Hepatocyte (in vitro differentiated cells): ENCODE measurements around the gene ARHGAP42.

Experiments used
- EZH2 ChIP-seq: fragments of 200-600 bp; sonication (generic); IDR thresholded peaks from 2 replicates; pipeline ENCODE4 v1.6.1; 2016; ENCODE audit warnings: antibody characterized with exemption, mild to moderate bottlenecking, borderline replicate concordance
- EZH2phosphoT487 ChIP-seq: fragments of 200-600 bp; sonication (generic); IDR thresholded peaks from one replicate; pipeline ENCODE4 v1.6.1; 2018; ENCODE audit warnings: antibody characterized with exemption, mild to moderate bottlenecking, low read depth, moderate library complexity; ENCODE audit not compliant: unreplicated experiment, severe bottlenecking
- TF ChIP-seq, protein P1 (sequence below): fragments of 200-600 bp; sonication (generic); IDR thresholded peaks from 2 replicates; pipeline ENCODE4 v1.5.1; 2016; ENCODE audit warnings: antibody characterized with exemption, mild to moderate bottlenecking; ENCODE audit not compliant: poor library complexity

DNA sequence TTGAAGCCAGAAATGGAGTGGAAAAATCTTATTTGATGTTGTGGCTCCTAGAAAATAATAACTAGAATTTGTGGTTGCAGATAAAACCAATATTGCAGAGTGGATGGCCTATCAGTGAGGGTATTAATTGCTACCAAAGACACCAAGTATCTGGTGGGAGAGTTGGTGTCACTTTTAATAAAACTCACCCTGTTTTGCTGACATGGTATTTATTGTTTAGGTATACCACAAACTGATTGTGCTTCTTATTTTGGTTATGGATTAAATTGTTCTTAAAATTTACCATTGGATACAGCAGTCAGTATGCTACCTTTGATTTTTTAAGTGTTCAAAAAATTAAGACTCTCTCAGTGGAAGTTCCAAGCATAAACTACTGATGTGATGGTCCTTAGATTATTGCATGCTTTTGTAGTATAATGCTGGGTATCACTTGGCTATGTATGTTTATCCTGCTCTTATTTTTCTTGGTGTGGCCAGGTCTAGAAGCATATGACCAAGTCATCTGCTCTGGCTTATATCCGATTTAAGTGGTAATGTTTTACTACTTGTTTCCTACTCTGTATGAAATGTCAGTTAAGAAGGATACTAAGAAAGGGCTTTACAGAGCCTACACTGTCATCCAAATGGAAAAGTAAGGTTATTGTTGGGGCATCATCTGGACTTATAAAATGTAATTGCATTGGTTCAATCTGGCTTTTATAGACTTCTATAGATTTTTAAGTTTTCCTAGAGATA, 101.6 kb downstream of the ARHGAP42 start:
- TF ChIP-seq EZH2phosphoT487 (no peak), EZH2 (no peak)
- TF ChIP-seq, protein P1, sequence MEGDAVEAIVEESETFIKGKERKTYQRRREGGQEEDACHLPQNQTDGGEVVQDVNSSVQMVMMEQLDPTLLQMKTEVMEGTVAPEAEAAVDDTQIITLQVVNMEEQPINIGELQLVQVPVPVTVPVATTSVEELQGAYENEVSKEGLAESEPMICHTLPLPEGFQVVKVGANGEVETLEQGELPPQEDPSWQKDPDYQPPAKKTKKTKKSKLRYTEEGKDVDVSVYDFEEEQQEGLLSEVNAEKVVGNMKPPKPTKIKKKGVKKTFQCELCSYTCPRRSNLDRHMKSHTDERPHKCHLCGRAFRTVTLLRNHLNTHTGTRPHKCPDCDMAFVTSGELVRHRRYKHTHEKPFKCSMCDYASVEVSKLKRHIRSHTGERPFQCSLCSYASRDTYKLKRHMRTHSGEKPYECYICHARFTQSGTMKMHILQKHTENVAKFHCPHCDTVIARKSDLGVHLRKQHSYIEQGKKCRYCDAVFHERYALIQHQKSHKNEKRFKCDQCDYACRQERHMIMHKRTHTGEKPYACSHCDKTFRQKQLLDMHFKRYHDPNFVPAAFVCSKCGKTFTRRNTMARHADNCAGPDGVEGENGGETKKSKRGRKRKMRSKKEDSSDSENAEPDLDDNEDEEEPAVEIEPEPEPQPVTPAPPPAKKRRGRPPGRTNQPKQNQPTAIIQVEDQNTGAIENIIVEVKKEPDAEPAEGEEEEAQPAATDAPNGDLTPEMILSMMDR: no peak
